ENCODE results near the gene TEK.

The TEK gene

DNA sequence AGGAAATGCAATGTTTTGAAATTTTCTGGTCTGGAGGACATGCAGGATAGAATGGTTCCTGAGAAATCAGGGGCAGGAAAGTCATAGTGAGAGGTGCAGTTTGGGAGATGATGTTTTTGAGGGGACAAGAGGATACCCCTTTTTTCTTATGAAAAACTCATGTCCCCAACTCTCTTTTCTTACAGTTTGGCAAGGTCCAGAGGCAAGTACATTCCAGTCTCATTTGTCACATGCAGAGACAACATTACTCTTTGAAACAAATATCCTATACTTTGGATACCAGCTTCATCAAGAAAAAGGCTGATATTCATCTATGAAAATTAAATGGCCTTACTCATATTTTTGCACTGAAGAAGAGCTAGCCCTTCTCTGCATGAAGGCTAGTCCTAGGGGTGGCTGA lies 139.7 kb downstream of the TEK start:
- no peak for DNase-seq

DNA sequence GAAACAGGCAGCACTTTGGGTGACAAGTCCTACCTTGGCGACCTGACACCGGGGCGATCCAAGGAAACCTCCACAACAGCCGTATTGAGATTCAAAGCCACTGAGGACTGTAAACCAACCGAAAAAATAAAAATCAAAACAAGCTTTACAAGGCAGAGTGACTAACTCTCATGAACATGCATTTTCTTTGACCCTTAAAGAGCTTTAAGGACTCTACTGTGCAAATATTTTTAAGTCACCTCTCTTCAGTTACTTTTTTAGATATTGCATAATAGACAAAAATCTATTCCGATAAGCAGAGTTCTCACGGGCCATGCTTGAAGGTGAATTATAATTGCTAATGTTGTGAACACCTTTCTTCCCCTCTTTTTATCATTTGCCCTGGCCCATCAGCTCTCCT lies 149.6 kb downstream of the TEK start:
- DNase-seq, result no peak

DNA sequence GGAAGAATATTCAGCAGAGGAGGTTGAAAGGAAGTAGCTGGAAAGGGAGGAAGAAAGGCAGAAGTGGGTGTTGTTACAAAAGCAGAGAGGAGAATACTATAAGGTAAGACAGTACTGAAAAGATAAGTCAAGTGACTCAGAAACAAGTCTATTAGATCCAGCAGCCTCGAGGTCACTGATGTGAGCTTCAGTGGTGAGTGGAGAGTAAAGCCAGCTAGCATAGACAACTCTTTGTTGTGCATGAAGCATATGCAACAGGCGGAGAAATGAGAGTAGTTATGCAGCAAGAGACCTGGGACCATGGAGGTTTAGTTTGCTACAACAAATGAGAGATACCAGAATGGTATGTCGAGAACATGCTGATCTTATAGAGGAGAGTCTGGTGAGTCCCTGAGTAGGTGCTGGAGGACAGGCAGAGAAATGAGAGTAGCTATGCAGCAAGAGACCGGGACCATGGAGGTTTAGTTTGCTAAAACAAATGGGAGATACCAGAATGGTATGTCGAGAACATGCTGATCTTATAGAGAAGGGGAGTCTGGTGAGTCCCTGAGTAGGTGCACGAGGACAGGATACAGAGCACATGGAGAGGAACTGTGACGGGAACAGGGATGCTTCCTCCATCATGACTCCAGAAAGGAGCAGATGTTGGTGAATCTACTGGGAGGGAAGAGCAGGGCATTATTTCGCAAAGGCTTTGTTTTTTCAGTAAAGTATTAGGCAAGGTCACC lies 151.9 kb downstream of the TEK start:
- no peak for DNase-seq

DNA sequence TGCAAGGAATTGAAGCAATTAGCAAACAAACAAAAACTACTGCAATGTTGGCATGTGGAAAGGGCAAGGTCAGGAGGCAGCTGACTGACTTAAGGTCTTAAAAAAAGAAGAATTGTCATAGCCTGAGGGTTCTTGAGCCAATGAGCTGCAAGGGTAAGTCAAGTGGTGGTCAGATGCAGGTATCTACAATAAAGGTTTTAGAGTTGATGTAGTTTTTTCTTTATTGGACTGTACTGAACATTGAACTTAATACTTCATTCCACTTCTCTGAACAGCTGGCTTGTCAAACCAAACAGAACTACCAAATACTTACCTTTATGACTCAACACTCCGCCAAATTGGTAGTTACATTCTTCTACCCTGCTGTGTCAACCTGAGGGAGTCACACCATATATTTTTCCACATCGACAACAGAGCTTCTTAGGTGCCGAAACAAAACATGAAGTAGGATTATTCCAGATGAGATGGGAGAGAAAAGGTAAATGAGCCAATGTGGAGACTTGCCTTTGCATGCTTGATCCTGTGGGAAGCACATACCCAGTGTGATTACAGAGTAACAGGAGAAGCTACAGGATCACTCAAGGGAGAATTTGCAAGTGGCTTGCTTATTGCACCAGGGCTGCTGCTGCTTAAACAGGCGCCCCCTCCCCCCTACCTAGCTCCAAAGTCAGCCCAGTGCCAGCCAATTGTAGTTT lies 152.6 kb downstream of the TEK start:
- no peak for DNase-seq

DNA sequence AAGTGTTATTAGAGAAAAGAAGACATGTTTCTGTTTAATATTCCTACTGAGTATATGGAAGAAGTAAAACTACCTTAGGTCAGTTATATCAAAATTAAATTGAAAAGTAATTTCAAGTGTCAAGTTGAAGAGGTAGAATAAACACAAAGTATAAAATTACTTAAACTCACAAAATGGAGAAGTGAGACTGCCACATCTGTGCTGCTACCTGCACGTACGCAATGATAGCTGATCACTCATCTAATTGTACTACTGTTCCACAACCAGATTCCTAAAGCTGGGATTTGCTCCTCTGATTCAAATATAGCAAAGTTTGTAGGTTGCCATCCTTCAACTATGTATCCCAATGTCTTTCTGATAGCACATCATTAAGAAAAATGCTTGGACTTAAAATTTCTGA lies 163.1 kb downstream of the TEK start:
- DNase-seq, result no peak

DNA sequence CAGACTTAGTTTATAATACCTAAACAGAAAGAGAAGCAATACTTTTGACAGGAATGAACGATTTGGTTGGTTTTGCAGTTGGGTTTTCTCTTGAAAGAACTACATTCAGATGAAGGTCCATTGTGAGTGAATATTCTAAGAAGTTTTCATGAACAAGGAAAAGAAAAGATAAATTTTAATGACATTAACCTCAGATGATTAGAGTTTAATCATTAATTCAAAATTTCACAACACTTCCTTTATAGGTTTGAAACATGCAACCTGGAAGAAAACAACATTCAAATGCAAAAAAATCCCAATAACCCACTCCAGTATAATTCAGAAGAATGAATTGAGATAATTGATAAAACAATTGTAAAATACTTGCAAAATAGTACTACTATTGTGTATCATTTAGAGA lies 164.2 kb downstream of the TEK start:
- DNase-seq, result no peak

DNA sequence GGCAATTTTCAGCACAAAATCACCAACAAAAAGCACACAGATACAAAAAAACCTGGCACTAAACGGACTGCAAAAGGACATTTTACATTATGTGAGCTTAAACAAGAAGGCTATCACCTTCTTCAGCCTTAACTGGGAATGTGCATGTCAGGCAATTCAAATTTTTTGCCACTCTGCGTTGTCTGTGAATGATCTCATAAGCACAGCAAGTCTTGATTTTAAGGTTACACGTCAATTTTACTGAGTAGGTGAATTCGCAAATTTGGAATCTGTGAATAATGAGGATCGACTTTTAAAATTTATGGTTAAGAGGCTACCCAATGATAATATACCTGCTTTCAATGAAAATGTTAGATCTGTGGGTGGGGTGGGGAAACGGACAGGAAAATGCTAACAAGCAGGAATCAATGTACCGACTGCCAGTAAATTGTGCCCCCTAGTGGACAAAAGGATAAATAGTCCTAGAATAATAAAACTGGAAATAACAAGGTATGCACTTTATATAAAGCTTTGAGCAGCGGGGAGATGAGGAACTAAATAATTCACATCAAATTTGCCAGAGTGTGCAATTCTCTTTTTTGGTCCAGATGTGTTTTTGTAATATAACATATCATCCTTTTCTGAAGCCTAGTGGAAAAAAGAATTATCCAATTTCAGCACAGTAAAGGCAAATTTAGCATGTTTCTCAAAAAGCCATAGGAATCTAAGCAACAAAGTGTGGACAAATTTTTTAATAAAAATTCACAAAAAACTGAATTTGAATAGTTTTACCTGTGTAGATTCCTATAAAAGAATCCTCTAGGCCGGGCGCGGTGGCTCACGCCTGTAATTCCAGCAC lies 167.4 kb downstream of the TEK start:
- no peak for DNase-seq

DNA sequence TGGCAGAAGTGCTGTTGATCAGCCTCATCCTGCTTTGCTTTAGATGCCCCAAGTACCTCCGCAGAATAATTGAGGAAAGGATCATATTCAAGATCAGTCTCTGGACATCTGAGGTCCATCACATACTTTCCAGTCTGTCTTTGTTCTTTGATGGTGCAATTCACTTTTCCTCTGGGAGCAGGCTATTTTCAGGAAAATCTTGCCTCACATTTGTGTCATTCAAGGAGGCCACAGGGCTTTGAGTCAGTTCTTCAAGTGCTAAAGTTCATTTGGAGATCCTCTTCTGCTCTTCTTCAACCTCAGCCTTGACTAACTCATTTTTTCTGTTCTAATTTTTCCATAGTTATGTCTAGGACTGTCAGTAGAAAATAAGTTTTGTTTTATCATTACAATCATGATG lies 169.3 kb downstream of the TEK start:
- DNase-seq, result no peak

DNA sequence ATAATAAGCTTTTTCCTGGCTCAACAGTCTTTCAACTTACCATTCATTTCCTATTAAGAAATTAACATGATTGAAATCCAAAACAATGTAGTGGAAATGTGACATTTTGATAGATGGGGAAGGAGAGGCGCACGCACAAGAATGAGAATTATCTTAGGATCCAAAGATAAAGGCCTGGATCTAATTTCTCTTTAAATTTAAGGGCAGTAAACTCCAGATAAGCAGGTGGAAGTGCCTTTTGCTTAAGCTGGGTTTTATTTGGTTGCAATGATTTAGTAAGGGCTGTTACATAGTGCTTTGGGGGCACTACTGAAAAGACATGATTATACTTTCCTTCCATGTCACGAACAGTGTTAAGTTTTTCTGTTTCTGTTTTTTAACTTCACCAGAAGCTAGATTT lies 170.6 kb downstream of the TEK start:
- no peak for DNase-seq

Data from NCI-H1436 treated with DMSO at 0.1 percent for 48 hours (cell line).